H1 (cell line): ENCODE results near the gene ZNF496.
"Not testable (repeated sequence)": the region's sequence is repeated elsewhere in the genome, so short reads cannot be mapped to it uniquely, and the experiment has no call there.

Experiments used
- BRCA1 ChIP-seq: IDR thresholded peaks from 2 replicates; pipeline ENCODE4 v1.6.1; 2012; ENCODE audit warnings: low read depth, low read length, improper control_type of control experiment
- CTCF ChIP-seq, 3 experiments: IDR thresholded peaks; 1 replicate in 2 of 3; 2 replicates in 1 of 3; pipeline versions ENCODE4 v1.5.1 to v1.6.1; 2011; ENCODE audit warnings: low read length in 3 of 3, mild to moderate bottlenecking in 3 of 3, inconsistent platforms in 2 of 3, low read depth in 1 of 3, moderate library complexity in 1 of 3; ENCODE audit not compliant: insufficient read depth in 1 of 3; ENCODE audit errors: control extremely low read depth in 1 of 3

- TF ChIP-seq BRCA1; CTCF (IDR thresholded peaks at IDR 0.05; ENCODE audit: control extremely low read depth in 1 of 3, insufficient read depth in 1 of 3, low read depth in 1 of 3, low read length in 3 of 3): not testable (repeated sequence)
These were observed 46.0 kb upstream of the ZNF496 start for GRCh38 chr1:247377656-247378055.
